Amygdala (tissue), 56 donors: ENCODE results near the gene IL12RB2.

Source experiments
- DNase-seq, 56 donors: peaks; one replicate each; lab custom pipeline; 2025; lab: John Stamatoyannopoulos, UW

Gene IL12RB2

GRCh38 chr1:67307251-67308060, at the start of gene IL12RB2:
Gene IL12RB2 (plus strand): TSS chr1:67307873. CDS start chr1:67320369, 12,496 bp downstream.
- DNase-seq = peak in 1 of 56 donors; percentile 4

DNA sequence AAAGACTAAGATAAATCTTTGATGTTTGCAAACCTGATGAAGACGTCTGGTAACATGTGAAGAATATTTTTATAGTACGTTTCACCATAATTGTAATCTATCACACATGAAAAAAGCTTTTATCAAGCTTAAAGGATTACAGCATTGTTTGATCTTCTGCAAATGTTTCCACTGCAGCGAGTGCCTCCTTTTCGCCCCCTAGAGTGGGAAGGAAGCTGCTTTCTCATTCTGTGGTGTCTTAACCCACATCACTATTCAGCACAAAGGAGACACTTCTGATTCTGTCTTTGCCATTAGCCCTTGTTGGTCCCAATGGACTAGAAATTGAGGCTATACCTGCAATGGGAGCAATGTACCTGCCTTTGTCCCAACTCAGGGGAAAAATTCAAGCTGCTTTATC, 46.0 kb upstream of the IL12RB2 start:
- DNase-seq = no peak

DNA sequence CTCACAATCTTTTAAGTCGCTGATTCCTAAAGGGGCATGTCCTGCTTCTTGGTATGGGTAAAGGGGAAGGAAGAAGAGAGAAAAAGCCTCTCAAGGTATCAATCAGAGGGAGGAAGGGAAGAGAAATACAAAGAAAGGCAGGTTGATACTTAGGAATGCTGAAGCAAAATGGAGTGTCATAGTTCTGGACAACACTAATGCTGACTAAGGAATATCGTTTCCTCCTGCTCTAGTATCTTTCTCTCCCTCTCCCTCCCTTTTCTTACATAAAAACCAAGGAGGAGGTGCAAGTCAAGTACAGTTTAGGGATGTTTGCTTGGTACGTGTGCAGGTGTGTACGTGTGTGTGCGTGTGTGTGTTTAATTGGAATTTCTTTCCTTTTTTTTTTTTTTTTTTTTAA, 44.9 kb upstream of the IL12RB2 start:
- no peak for DNase-seq

GRCh38 chr1:67264152-67264551, 43.5 kb upstream of the IL12RB2 start:
- no peak for DNase-seq

- DNase-seq = no peak
Measured at GRCh38 chr1:67264899-67265298, 42.8 kb upstream of the IL12RB2 start.

DNA sequence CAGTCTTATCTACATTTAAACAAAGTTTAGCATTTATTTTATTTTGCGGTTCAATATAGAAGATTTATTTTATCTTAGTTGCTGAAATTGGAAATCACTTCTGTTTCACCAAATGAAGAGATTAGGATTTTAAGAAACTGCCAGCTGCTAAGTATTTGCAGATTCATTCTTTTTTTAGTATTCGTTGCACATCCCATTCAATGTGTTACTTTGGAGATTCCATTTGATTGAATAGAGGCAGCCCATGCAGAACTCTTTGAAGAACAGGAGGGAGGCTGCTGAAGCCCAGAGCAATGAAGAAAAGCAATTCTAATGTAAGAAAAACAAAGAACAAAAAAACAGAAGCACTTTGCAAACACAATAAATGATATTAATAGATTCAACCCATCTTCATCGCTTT, 38.6 kb upstream of the IL12RB2 start:
- no peak for DNase-seq

DNA sequence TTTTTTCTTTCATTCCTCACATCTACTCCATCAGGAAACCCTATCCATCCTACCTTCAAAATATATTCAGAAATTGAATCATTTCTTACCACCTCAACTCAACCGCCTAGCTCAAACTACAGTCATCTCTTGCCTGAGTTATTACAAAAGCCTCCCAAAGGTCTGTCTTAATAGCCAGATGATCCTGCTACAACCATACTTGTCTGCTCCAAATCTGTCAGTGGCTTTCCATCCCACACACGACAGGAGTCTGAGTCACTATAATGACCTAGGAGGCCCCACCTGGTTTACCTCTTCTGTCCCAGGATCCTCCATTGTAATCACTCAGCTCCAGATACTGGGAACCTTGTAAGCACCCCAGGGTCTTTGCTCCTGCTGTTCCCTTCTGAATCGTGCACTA, 37.1 kb upstream of the IL12RB2 start:
- no peak for DNase-seq

DNA sequence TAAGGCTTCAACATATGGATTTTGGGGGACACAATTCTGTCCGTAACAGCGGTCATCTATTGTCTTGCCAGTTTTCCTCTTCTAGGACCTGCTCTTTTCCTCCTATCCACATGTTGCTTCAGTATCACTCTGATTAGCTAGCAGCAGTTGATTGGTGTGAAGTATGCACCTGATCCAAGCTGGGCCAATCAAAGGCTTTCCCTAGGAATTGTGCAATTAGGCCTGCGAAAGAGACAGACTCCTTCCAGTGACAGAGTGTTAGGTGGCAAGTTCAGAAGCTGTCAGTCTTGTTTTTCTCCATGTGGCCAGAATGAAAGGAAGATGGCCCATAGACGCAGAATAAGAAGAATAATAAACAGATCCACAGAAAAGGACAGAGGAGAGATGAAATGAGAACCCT, 34.1 kb upstream of the IL12RB2 start:
- DNase-seq = no peak

DNA sequence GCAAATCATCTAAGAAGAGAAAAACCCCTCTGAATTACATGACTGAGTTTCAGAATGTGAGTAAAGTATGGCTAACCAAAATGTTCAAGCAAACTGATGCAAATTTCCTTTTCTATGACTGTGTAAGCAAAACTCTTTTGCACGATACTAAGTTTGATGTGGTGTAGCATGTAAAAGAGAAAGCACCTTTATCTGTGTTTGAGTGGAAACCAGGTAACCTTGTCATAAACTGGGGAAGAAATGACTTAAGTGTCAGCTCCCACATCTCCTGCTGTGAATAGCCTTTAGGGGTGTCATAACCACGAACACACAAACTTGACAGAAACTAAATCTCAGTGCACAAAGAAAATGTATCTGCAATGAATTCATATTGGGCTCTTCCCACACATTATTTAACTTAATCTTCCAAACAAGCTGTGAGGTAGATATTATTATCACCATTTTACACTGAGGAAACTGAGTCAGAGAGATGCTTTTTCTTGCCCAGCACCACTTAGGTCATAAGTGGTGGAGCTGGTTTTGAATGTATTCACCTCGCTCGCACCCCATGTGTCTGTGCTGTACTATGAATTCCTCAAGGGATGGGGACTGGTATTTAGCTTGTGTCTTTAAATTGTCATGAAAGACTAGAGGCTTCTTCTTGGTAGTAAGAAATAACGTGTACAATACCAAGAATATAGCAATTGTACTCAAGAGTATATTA, 32.9 kb upstream of the IL12RB2 start:
- no peak for DNase-seq

- no peak for DNase-seq
Measured at GRCh38 chr1:67280696-67281095, 27.0 kb upstream of the IL12RB2 start.

GRCh38 chr1:67281244-67281643, 26.4 kb upstream of the IL12RB2 start:
- DNase-seq = no peak

GRCh38 chr1:67285780-67286488, 21.7 kb upstream of the IL12RB2 start:
- DNase-seq = no peak

DNA sequence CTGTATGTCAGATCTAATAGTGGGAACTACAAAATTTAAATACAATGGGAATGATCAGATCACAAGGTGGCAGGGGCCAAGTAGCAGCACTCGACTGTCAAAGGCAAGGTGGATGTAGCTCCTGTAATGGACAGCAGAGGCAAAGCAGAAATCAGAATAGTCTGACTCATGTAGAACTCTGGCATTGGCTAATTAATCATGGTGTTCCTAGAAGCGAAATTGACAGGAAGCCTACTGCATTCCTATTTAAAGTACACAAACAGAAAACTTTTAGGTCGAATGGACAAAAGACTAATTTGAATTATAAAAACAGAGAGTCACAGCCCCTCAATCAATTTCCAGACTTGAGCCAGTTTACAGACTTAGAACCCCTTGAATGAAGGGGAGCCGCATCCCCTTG, 17.4 kb upstream of the IL12RB2 start:
- DNase-seq = no peak

GRCh38 chr1:67294836-67295617, 12.6 kb upstream of the IL12RB2 start:
- no peak for DNase-seq

DNA sequence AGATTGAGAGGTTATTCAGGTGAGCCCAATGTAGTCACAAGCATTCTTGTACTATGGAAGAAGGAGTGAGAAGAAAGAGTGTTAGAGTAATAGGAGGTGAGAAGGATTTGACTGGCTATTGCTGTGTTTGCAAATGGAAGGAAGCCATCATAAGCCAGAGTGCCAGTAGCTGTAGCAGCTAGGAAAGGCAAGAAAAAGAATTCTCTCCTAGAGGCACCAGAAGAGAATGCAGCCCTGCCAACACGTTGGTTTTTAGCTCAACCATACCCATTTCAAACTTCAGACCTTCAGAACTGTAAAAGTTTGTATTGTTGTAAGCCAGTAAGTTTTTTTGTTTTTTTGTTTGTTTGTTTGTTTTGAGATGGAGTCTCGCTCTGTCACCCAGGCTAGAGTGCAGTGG, 8.9 kb upstream of the IL12RB2 start:
- no peak for DNase-seq

DNA sequence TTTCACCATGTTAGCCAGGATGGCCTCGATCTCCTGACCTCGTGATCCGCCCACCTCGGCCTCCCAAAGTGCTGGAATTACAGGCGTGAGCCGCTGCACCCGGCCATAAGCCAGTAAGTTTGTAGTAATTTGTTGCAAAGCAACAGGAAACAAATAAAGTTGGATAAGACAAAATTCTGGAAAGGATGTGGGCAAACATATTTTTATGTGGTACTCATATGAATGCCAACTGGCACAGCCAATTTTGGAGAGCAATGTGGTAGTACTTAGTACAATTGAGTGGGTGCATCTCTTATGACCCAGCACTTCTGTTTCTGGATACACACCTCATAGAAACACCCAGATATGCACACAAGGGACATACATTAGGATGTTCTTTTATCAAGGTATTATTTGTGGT, 8.4 kb upstream of the IL12RB2 start:
- no peak for DNase-seq

- DNase-seq = no peak
Measured at GRCh38 chr1:67300561-67300960, 7.1 kb upstream of the IL12RB2 start.

DNA sequence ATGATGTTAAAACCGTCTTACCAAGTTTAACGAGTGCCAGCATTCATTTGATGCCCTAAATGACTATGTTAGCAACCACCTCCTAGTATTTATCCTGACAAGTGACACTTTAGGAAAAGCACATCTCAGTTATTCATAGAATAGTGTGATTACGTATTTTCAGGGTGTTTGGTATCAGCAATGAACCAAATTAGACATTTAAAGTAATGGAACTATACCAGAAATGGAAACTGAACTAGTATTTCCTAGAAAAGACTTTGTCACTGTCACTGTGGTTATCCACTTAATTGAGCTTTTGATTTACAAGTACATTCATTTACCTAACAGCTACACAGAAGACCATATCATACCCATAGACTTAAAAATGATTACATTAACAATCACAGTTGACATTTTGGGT, 3.6 kb upstream of the IL12RB2 start:
- DNase-seq = no peak

DNA sequence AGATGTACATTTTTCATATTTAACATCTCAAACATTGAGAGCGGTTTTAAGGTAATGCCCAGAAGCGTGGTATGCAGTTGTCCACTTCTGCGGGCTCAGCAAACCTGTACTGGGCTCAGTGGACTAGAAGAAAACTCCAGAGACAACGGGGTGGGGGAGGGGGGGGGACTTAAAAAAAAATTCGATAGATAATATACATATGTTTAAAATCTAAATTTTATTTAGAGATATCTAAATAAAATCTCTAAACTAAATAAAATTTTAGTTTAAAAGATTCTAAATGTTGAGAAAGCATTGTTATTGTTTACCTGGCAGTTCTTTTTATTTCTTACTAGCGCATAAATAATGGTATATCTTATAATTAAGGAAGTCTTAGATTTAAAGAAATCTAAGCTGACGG, 1.1 kb upstream of the IL12RB2 start:
- no peak for DNase-seq

GRCh38 chr1:67308136-67308535, 463 bp downstream of the IL12RB2 start:
- DNase-seq = no peak

- no peak for DNase-seq
Measured at GRCh38 chr1:67312615-67313014, 4.9 kb downstream of the IL12RB2 start.
